ENCODE results near the gene SUMO3. TPM values are rescaled to one million over a fixed set of nuclear protein-coding genes. Genes with fewer than 3 reads are reported as not detected.

Gene SUMO3
- total and polyA plus RNA-seq, 2 donors (not counting 3 experiments of a cell fraction or from before 2014, with no cell fraction given): 102 to 123 TPM

GRCh38 chr21:44801468-44802395 is 16.1 kb downstream of the SUMO3 start, which contains the start of gene UBE2G2:
Gene UBE2G2 (minus strand): TSS chr21:44801820. CDS start chr21:44801748, 72 bp downstream.
- BruUV-seq (replicated peaks): no TSS peak
- Histone ChIP-seq H4K20me1 (replicated peaks; ENCODE audit: control insufficient read depth, extremely low read depth, insufficient read depth, low read length) (peaks cover 2% of the 10 kb centered on the region), H3K27ac (ENCODE audit: insufficient read depth, low read depth, low read length) (peak within 1 kb of the TSS; percentile 54), H3K9me3 (replicated peaks; ENCODE audit: control insufficient read depth, insufficient read depth, low read length) (no peaks in the 10 kb centered on the region), H3K79me2 (ENCODE audit: control insufficient read depth, insufficient read depth, low read length) (peaks cover 51% of the 10 kb centered on the region), H3K4me3 (replicated peaks in 1 of 3; ENCODE audit: insufficient read depth in 1 of 3, low read depth in 1 of 3, low read length in 3 of 3) (peak within 1 kb of the TSS; percentile 57 to 97 (median 94)), H3K27me3 (ENCODE audit: control insufficient read depth in 2 of 2, insufficient read depth in 2 of 2, low read length in 2 of 2) (no peaks in the 10 kb centered on the region), H3K9me1 (replicated peaks; ENCODE audit: control insufficient read depth, extremely low read depth, insufficient read depth, low read length) (no peaks in the 10 kb centered on the region), H3K4me2 (ENCODE audit: insufficient read depth, low read length) (peak within 1 kb of the TSS; percentile 92), H3K36me3 (ENCODE audit: control insufficient read depth in 2 of 2, extremely low read depth in 1 of 2, insufficient read depth in 2 of 2, low read length in 2 of 2) (peaks cover 3 to 6% of the 10 kb centered on the region in 2 experiments), H3K9ac (replicated peaks; ENCODE audit: extremely low read depth, insufficient read depth, low read length) (peak within 1 kb of the TSS; percentile 84), H3K4me1 (ENCODE audit: control insufficient read depth, extremely low read depth, insufficient read depth, low read length) (peaks cover 20% of the 10 kb centered on the region), H2AFZ (ENCODE audit: low read depth, low read length) (peak within 1 kb of the TSS; percentile 95)
- FAIRE-seq: peak; percentile 83
- TF ChIP-seq EZH2 (IDR thresholded peaks at IDR 0.05; ENCODE audit: borderline replicate concordance, low read depth, low read length, severe bottlenecking) (no peak), POLR2A (IDR thresholded peaks at IDR 0.05; ENCODE audit: low read depth, low read length) (peak; percentile 74), POLR2AphosphoS5 (IDR thresholded peaks at IDR 0.05; ENCODE audit: insufficient read depth, low read depth, low read length) (peak; percentile 85), CTCF (IDR thresholded peaks at IDR 0.05; ENCODE audit: extremely low read depth in 1 of 2, insufficient read depth in 1 of 2, low read depth in 1 of 2, low read length in 2 of 2) (no peak), GATA2 (IDR thresholded peaks at IDR 0.05; ENCODE audit: insufficient read depth, insufficient read length, low read depth, low read length) (no peak), MAX (IDR thresholded peaks at IDR 0.05; ENCODE audit: insufficient read depth, insufficient read length) (peak; percentile 66), JUN (IDR thresholded peaks at IDR 0.05; ENCODE audit: borderline replicate concordance, insufficient read depth, insufficient read length, low read depth) (no peak), MYC (IDR thresholded peaks at IDR 0.05; ENCODE audit: low read depth, low read length) (no peak), FOS (IDR thresholded peaks at IDR 0.05; ENCODE audit: borderline replicate concordance, insufficient read depth, low read length) (no peak)
- ChIA-PET POLR2A (interaction anchor here (1.1 kb wide), 1 partner anchor 16 kb away, joined by 3 read pairs; the partner anchor contains the start of gene SUMO3), CTCF (interaction anchor here (0.6 to 3.8 kb wide), 14 partner anchors 8 to 335 kb away, joined by 3 to 62 read pairs (median 4); partner anchors contain the start of genes PTTG1IP, SLX9 and SUMO3)
- dilution Hi-C loops (cut with MboI; ENCODE audit: extremely low pct_ligation_motif_present, low sequenced_read_pairs): no loop called here
- DNase-seq (ENCODE audit: low read depth, low spot score): peak; percentile 80
- intact Hi-C loops (cut with micrococcal nuclease): loop anchor here (1.0 to 2.0 kb wide), 5 partner anchors 16 to 131 kb away; no protein-coding TSS in a partner anchor

Data from endothelial cell of umbilical vein (primary cell).